GM12873 (cell line): ENCODE results near the gene HIVEP2.

ENCODE experiments used
- TF ChIP-seq, protein P1 (sequence below): IDR thresholded peaks from 2 replicates; pipeline ENCODE4 v1.5.1; 2012; ENCODE audit warnings: low read depth, mild to moderate bottlenecking, moderate library complexity, low read length, control low read depth; ENCODE audit not compliant: insufficient read depth; ENCODE audit errors: missing control alignments

HIVEP2 gene

DNA sequence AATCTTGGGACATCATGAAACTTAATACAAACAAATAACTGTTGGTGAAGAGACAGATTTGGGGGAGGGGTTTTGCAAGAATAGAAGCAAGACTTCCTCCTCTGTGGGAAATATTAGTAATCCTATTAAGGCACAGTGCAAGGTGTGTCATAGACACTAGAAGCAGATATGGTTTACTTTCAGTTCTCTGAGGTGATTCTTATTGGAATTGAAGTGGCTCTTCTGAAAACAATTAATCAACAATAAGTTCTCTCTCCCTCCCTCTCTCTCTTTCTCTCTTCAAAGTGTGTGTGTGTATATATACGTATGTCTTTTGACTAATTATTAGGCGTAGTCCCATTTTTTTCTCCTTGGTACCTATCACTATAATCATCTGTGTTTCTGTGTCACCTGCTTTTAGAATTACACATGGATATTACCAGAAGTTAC, 99.8 kb downstream of the HIVEP2 start:
- TF ChIP-seq, protein P1, sequence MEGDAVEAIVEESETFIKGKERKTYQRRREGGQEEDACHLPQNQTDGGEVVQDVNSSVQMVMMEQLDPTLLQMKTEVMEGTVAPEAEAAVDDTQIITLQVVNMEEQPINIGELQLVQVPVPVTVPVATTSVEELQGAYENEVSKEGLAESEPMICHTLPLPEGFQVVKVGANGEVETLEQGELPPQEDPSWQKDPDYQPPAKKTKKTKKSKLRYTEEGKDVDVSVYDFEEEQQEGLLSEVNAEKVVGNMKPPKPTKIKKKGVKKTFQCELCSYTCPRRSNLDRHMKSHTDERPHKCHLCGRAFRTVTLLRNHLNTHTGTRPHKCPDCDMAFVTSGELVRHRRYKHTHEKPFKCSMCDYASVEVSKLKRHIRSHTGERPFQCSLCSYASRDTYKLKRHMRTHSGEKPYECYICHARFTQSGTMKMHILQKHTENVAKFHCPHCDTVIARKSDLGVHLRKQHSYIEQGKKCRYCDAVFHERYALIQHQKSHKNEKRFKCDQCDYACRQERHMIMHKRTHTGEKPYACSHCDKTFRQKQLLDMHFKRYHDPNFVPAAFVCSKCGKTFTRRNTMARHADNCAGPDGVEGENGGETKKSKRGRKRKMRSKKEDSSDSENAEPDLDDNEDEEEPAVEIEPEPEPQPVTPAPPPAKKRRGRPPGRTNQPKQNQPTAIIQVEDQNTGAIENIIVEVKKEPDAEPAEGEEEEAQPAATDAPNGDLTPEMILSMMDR: no peak

DNA sequence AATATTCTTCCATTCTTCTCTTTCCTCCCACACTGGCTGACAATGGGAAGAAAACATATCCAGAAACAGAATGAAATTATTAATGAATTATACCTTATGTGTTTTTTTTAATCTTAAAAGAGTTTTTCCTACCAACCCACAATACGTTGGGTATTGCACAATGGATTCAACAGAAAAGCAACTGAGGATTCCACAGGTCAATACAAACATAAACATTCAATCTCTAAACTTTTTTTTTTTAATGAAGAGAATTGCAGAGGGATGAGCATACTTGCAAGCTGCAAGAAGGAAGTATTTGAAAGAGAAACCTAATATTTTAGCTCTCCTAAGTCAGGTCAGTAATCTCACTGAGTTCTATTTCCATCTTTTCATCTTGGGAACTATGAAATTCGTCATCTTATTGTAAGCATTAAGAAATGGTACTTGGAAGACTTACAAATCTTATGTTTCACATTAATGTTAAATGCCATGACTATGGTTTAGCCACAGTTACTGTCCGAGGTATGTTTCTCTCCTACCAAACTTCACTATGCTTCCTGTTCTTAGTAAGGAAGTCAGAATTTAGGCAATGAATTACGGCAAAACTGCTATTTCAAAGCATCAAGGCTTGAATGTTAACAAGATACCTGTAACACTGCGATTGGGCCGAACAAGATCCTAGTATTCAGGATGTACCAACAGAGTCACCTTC, 100.8 kb downstream of the HIVEP2 start:
- TF ChIP-seq, protein P1: no peak

DNA sequence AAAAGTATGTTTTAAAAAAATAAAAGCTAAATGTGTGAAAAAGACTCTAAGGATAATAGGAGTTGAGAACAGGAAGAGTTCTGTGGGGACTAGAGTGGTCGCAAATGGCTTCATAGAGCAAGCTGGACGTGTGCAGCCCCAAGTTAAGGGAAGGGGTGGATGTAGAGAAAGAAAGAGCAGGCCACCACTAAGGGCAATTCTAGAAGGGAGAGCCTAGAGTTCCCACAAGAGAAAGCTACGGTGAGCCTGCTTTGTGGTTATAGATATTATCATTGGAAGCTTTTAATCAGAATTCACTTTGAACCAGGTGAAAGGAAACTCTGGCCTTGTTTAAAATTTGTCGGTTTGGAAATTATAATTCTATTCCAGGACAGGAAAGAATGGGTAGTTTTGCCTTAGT, 101.6 kb downstream of the HIVEP2 start:
- TF ChIP-seq, protein P1: no peak

DNA sequence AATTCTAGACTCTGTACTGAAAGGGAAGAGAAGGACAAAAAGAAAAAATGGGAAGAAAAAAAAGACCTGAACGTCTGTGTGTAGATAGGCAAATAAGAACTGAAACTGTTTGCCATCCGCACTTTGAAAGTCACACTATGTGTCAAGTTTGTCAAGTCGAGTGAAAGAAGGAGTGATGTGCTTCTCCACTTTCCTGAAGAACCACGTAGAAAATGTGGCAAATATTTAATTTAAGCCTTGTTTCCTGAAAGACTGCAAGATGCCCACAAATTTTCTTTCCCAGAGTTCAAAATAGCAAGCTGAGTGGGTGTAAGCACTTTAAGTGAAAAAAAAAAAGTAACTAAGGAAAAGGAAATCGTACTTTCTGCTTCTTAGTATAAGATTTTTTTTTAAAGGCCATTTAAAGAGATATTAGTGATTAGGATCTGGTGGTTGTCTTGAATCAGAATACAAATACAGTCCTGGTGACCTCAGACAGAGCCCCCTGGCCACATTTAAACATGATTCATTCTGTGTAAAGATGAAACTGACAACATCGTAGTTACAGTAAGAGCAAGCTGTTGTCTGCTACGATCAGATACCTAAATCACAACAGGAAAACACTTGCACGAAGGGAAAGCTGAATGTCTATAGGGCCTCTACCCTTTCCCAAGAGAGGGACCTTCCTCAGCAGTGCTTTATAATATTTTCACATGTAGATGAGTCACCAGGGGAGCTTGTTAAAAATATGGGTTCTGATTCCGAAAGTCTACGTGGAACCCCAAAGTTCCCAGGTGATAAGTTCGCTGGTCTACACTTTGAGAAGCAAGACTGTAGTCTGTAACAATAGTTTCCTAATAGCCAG, 102.3 kb downstream of the HIVEP2 start:
- TF ChIP-seq, protein P1: no peak

DNA sequence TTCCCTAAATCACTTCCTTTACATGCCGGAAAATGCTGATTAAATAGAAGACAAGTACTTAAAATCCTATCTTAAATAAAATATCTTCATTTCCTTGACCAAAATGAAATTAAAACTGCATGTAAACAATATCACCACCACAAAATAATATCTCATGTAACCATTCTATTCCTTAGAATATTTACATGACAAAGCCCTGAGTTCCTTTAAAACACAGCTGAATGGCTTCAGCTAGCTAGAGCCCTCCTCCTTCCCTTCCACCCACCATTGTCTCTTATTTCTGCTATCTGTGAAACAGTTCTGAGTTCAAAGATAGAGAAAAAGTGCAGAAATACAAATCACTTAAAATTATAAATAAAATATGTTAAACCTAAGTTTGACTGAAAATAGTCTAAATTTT, 103.1 kb downstream of the HIVEP2 start:
- TF ChIP-seq, protein P1: no peak

DNA sequence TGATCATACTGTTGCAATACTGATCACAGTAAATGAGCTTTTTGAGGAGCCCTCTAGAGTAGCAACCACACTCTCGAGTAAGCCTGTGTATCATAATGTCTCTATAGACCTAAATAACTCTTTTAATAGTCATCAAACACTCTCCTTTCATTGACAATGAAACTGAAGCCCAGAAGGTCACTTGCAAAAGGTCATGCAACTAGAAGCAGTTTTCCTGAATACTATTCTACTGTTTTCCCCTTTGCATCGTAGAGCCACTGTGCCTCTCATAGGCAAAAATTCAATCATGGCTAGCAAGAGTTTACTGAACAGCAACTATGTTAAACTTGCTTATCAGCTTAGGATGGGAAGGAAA, 105.3 kb downstream of the HIVEP2 start:
- TF ChIP-seq, protein P1: no peak
